ENCODE results near the gene TSG101. TPM values are rescaled to one million over a fixed set of nuclear protein-coding genes. Genes with fewer than 3 reads are reported as not detected.

Gene TSG101
- total RNA-seq, 2 experiments from 2014 or later: 23.5 to 30.1 TPM

DNA sequence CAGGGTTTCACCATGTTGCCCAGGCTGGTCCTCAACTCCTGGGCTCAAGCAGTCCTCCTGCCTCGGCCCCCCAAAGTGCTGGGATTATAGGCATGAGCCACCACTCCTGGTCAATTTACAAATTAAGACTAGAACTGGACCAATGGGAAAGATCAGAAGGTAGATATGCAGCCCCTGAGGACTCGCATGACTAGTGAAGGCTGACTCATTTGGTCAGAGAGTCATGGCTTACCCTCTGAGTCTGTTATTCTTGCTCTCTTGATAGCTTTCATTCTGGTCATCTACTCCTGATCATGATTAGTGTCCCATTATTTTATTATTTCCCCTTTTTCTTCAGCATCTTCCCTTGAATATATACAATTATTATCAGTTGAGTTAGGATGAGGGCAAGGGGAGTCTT is 73.8 kb downstream of the TSG101 start:
- ChIA-PET POLR2A (interaction anchor here (0.7 kb wide), 1 partner anchor 68 kb away, joined by 3 read pairs; no protein-coding TSS in a partner anchor), CTCF (no interaction called here)
- Histone ChIP-seq H3K4me1 (ENCODE audit: insufficient read depth, low read length) (no peaks in the 10 kb centered on the region), H3K4me3 (ENCODE audit: low read length) (no peak overlapping the region), H3K36me3 (ENCODE audit: insufficient read depth, low read length) (no peaks in the 10 kb centered on the region), H3K9me3 (ENCODE audit: control insufficient read depth in 1 of 2, insufficient read depth in 1 of 2, low read length in 2 of 2) (peaks cover 0 to 7% of the 10 kb centered on the region in 2 experiments), H3K27ac (ENCODE audit: low read depth in 1 of 2, low read length in 2 of 2) (no peak overlapping the region), H3K27me3 (ENCODE audit: control insufficient read depth in 1 of 2, insufficient read depth in 2 of 2, low read length in 2 of 2) (peaks cover 0 to 4% of the 10 kb centered on the region in 2 experiments)
- no peak for ATAC-seq (ENCODE audit: poor library complexity)
- Mint-ChIP-seq H3K4me1 (ENCODE audit: low read depth) (no peaks in the 10 kb centered on the region), H3K36me3 (ENCODE audit: low read depth) (no peaks in the 10 kb centered on the region), H3K4me3 (no peak overlapping the region), H3K9me3 (no peaks in the 10 kb centered on the region), H3K27ac (no peak overlapping the region), H3K27me3 (peaks cover 10% of the 10 kb centered on the region)
- intact Hi-C loops (cut with DNase I, micrococcal nuclease): no loop called here
- no peak for DNase-seq
- TF ChIP-seq CTCF (IDR thresholded peaks at IDR 0.05): no peak

GRCh38 chr11:18449251-18449650 is 77.5 kb downstream of the TSG101 start:
- ChIA-PET POLR2A (no interaction called here), CTCF (no interaction called here)
- peaks cover 9% of the 10 kb centered on the region for H3K27me3 Mint-ChIP-seq
- no peaks in the 10 kb centered on the region for H3K4me1 Mint-ChIP-seq (ENCODE audit: low read depth)
- no peak for DNase-seq
- no peak overlapping the region for H3K4me3 ChIP-seq (ENCODE audit: low read length)
- no peaks in the 10 kb centered on the region for H3K27me3 ChIP-seq (ENCODE audit: control insufficient read depth in 1 of 2, insufficient read depth in 2 of 2, low read length in 2 of 2)
- intact Hi-C loops (cut with DNase I, micrococcal nuclease): no loop called here
- no peak for TF ChIP-seq CTCF (IDR thresholded peaks at IDR 0.05)
- no peak overlapping the region for H3K27ac Mint-ChIP-seq
- ATAC-seq (ENCODE audit: poor library complexity): no peak
- no peaks in the 10 kb centered on the region for H3K4me1 ChIP-seq (ENCODE audit: insufficient read depth, low read length)
- H3K36me3 ChIP-seq (ENCODE audit: insufficient read depth, low read length): no peaks in the 10 kb centered on the region
- no peaks in the 10 kb centered on the region for H3K9me3 ChIP-seq (ENCODE audit: control insufficient read depth in 1 of 2, insufficient read depth in 1 of 2, low read length in 2 of 2)
- H3K9me3 Mint-ChIP-seq: no peaks in the 10 kb centered on the region
- H3K36me3 Mint-ChIP-seq (ENCODE audit: low read depth): no peaks in the 10 kb centered on the region
- no peak overlapping the region for H3K4me3 Mint-ChIP-seq
- no peak overlapping the region for H3K27ac ChIP-seq (ENCODE audit: low read depth in 1 of 2, low read length in 2 of 2)

- no peak for TF ChIP-seq CTCF (IDR thresholded peaks at IDR 0.05)
- H3K27ac Mint-ChIP-seq: no peak overlapping the region
- Histone ChIP-seq H3K4me3 (ENCODE audit: low read length) (no peak overlapping the region), H3K27me3 (ENCODE audit: control insufficient read depth in 1 of 2, insufficient read depth in 2 of 2, low read length in 2 of 2) (no peaks in the 10 kb centered on the region), H3K4me1 (ENCODE audit: insufficient read depth, low read length) (no peaks in the 10 kb centered on the region), H3K36me3 (ENCODE audit: insufficient read depth, low read length) (no peaks in the 10 kb centered on the region), H3K9me3 (ENCODE audit: control insufficient read depth in 1 of 2, insufficient read depth in 1 of 2, low read length in 2 of 2) (no peaks in the 10 kb centered on the region), H3K27ac (ENCODE audit: low read depth in 1 of 2, low read length in 2 of 2) (no peak overlapping the region)
- POLR2A ChIA-PET: no interaction called here
- no peaks in the 10 kb centered on the region for H3K27me3 Mint-ChIP-seq
- H3K36me3 Mint-ChIP-seq (ENCODE audit: low read depth): no peaks in the 10 kb centered on the region
- no peaks in the 10 kb centered on the region for H3K4me1 Mint-ChIP-seq (ENCODE audit: low read depth)
- no peak for ATAC-seq (ENCODE audit: poor library complexity)
- no peak for DNase-seq
- CTCF ChIA-PET: no interaction called here
- intact Hi-C loops (cut with DNase I, micrococcal nuclease): no loop called here
- H3K9me3 Mint-ChIP-seq: peaks cover 2% of the 10 kb centered on the region
- H3K4me3 Mint-ChIP-seq: no peak overlapping the region
Observed at GRCh38 chr11:18438691-18439090, 88.1 kb downstream of the TSG101 start.

Other genes with a start within 250 kb of the TSG101 start
- gene HPS5, start 204.8 kb downstream of the TSG101 start, total RNA-seq: 1 to 10 TPM; 8.8 to 9.3 TPM
- gene GTF2H1, start 204.4 kb downstream of the TSG101 start, total RNA-seq: 10 to 100 TPM; 15.1 to 17.7 TPM
- 100 to 1,000 TPM; 317 to 324 TPM for gene LDHA, start 132.4 kb downstream of the TSG101 start, total RNA-seq
- gene LDHC, start 114.6 kb downstream of the TSG101 start, total RNA-seq: not detected
- not detected for gene LDHAL6A, start 71.1 kb downstream of the TSG101 start, total RNA-seq
- gene UEVLD, start 61.8 kb upstream of the TSG101 start, total RNA-seq: 1 to 10 TPM; 1.5 to 2.9 TPM
- gene MISFA, start 72.8 kb upstream of the TSG101 start, total RNA-seq: under 1 TPM in 1 of 2 experiments, not detected in 1; 0.56 TPM
- gene SPTY2D1, start 107.4 kb upstream of the TSG101 start, total RNA-seq: 10 to 100 TPM; 58.7 to 66.0 TPM
- 1 to 10 TPM; 8.0 to 8.5 TPM for gene TMEM86A, start 171.8 kb upstream of the TSG101 start, total RNA-seq
- gene IGSF22, start 199.2 kb upstream of the TSG101 start, total RNA-seq: 1 to 10 TPM; 4.0 to 5.0 TPM

Data from CD4-positive, alpha-beta T cell (primary cell).